OCI-LY7 (cell line): ENCODE measurements around the gene FNDC10. TPM values are rescaled to one million over a fixed set of nuclear protein-coding genes. Genes with fewer than 3 reads are reported as not detected.

Source experiments
- BruUV-seq: library from RNA; stranded (reverse); fragments of 400-500 nt; replicated peaks from 2 replicates; lab custom pipeline; 2021; lab: Mats Ljungman, UMichigan
- CTCF ChIA-PET: fragments of 300-600 bp; sonication (Branson Sonifier 250); formaldehyde crosslinking; loops from one replicate; lab custom pipeline; 2022; ENCODE audit warnings: antibody characterized with exemption; ENCODE audit not compliant: unreplicated experiment; lab: Charles Lee
- POLR2A ChIA-PET: fragments of 300-600 bp; sonication (Branson Sonifier 250); formaldehyde crosslinking; loops from one replicate; lab custom pipeline; 2022; ENCODE audit warnings: antibody characterized with exemption; lab: Charles Lee
- DNase-seq: peaks from one replicate; pipeline ENCODE4 v3.0.0-alpha.2; 2015; ENCODE audit warnings: low spot score
- H2AFZ ChIP-seq: fragments of 200-600 bp; sonication (generic), shearing (Covaris generic); 2 replicates; pipeline ENCODE4 v1.6.1; 2014; ENCODE audit warnings: mild to moderate bottlenecking, antibody characterized with exemption, low read length, moderate library complexity
- H3K27ac ChIP-seq: fragments of 200-600 bp; sonication (generic); 2 replicates; pipeline ENCODE4 v1.5.1; 2014; ENCODE audit warnings: mixed run types, low read depth, mild to moderate bottlenecking, moderate library complexity, low read length, inconsistent platforms; ENCODE audit not compliant: poor library complexity, severe bottlenecking
- H3K36me3 ChIP-seq: fragments of 200-600 bp; sonication (generic); 2 replicates; pipeline ENCODE4 v1.6.1; 2014; ENCODE audit warnings: mild to moderate bottlenecking, antibody characterized with exemption, low read length, moderate library complexity, mixed read lengths; ENCODE audit not compliant: insufficient read depth
- H3K4me1 ChIP-seq: fragments of 200-600 bp; sonication (generic); 2 replicates; pipeline ENCODE4 v1.5.1; 2014; ENCODE audit warnings: mild to moderate bottlenecking, low read length; ENCODE audit not compliant: insufficient read depth, poor library complexity, severe bottlenecking
- H3K4me2 ChIP-seq: fragments of 200-600 bp; sonication (generic); 2 replicates; pipeline ENCODE4 v1.6.1; 2014; ENCODE audit warnings: mild to moderate bottlenecking, low read length
- H3K4me3 ChIP-seq: fragments of 200-600 bp; sonication (generic); 2 replicates; pipeline ENCODE4 v1.5.1; 2014; ENCODE audit warnings: mild to moderate bottlenecking, low read depth, low read length; ENCODE audit not compliant: poor library complexity, severe bottlenecking
- H3K79me2 ChIP-seq: fragments of 200-600 bp; sonication (generic); 2 replicates; pipeline ENCODE4 v1.6.1; 2016; ENCODE audit warnings: low read depth, mild to moderate bottlenecking, low read length, moderate library complexity, mixed read lengths; ENCODE audit not compliant: insufficient read depth
- H3K9me2 ChIP-seq: fragments of 200-600 bp; sonication (generic); 2 replicates; pipeline ENCODE4 v1.6.1; 2016; ENCODE audit warnings: mild to moderate bottlenecking, low read length, mixed read lengths; ENCODE audit not compliant: insufficient read depth
- H3K9me3 ChIP-seq: fragments of 200-600 bp; sonication (generic); 2 replicates; pipeline ENCODE4 v1.6.1; 2014; ENCODE audit warnings: mild to moderate bottlenecking, mixed run types, low read length, mixed read lengths
- H4K20me1 ChIP-seq: fragments of 200-600 bp; sonication (generic); 2 replicates; pipeline ENCODE4 v1.6.1; 2014; ENCODE audit warnings: mild to moderate bottlenecking, antibody characterized with exemption, low read length, moderate library complexity, mixed read lengths; ENCODE audit not compliant: insufficient read depth
- EZH2phosphoT487 ChIP-seq: fragments of 200-600 bp; sonication (generic); IDR thresholded peaks from 2 replicates; pipeline ENCODE4 v1.6.1; 2018; ENCODE audit warnings: low read depth, borderline replicate concordance, mild to moderate bottlenecking, mixed run types, antibody characterized with exemption, low read length, moderate library complexity, mixed read lengths
- intact Hi-C: fragments of 100-400 bp; cut with micrococcal nuclease; formaldehyde crosslinking; loops from one replicate; pipeline ENCODE4 v1.10.0; 2022; ENCODE audit not compliant: unreplicated experiment
- total RNA-seq, 2 experiments: library from RNA; depleted of rRNA in 1 of 2; stranded (reverse); fragments of >200 nt in 1 of 2; shearing (Covaris generic) in 1 of 2; gene quantifications; 2 replicates each; pipeline ENCODE4 v1.2.3, GENCODE V29; 2014 to 2022
- TF ChIP-seq, protein P1 (sequence below): fragments of 200-600 bp; sonication (generic); conservative IDR thresholded peaks from 2 replicates; pipeline ENCODE4 v1.5.1; 2014; ENCODE audit warnings: mild to moderate bottlenecking, antibody characterized with exemption, low read length, moderate library complexity, mixed read lengths

Gene FNDC10
- total RNA-seq, 2 experiments from 2014 or later, result 1.3 to 2.7 TPM

DNA sequence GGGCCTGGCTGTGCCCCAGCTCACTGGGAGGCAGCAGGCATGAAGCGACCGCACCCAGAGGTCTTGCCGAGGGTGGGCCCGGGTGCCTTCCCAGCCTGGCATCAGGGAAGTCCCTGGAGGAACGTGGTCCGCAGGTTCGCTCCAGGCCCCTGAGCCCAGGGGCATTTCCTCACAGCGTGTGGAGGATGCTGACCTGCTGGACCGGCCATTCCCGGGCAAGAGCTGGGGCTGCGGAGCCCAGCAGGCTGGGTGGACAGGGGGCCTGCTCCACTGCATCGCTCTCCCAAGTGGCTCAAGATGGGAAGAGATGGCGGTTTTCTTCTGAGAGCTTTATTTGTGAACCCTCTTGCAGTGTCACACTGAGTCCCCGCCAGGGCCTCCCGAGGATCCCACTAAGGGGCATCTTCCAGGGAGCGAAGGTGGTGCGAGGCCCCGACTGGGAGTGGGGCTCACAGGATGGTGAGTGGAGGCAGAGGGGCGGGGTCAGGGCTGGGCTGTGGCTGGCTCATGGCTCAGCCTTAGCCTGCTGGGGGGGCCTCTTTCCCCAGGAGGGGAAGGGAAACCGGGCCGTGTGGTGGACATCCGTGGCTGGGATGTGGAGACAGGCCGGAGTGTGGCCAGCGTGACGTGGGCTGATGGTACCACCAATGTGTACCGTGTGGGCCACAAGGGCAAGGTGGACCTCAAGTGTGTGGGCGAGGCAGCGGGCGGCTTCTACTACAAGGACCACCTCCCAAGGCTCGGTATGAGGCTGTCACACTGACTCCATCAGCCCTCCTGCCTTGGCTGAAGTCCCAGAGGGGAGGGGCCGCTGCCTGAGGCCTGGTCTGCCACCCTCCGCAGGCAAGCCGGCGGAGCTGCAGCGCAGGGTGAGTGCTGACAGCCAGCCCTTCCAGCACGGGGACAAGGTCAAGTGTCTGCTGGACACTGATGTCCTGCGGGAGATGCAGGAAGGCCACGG lies 24.8 kb upstream of the FNDC10 start:
- ChIA-PET CTCF (interaction anchor here (1.1 kb wide), 1 partner anchor 10 kb away, joined by 13 read pairs; no protein-coding TSS in a partner anchor), POLR2A (no interaction called here)
- H3K9me2 ChIP-seq, result no peaks in the 10 kb centered on the region
- no peak overlapping the region for H3K4me3 ChIP-seq
- H2AFZ ChIP-seq, result no peak overlapping the region
- no TSS peak for BruUV-seq
- intact Hi-C loops, result no loop called here
- no peak overlapping the region for H3K27ac ChIP-seq
- DNase-seq, result no peak
- H3K79me2 ChIP-seq, result no peaks in the 10 kb centered on the region
- H3K4me1 ChIP-seq, result peaks cover 22% of the 10 kb centered on the region
- no peak for TF ChIP-seq EZH2phosphoT487
- TF ChIP-seq, protein P1, sequence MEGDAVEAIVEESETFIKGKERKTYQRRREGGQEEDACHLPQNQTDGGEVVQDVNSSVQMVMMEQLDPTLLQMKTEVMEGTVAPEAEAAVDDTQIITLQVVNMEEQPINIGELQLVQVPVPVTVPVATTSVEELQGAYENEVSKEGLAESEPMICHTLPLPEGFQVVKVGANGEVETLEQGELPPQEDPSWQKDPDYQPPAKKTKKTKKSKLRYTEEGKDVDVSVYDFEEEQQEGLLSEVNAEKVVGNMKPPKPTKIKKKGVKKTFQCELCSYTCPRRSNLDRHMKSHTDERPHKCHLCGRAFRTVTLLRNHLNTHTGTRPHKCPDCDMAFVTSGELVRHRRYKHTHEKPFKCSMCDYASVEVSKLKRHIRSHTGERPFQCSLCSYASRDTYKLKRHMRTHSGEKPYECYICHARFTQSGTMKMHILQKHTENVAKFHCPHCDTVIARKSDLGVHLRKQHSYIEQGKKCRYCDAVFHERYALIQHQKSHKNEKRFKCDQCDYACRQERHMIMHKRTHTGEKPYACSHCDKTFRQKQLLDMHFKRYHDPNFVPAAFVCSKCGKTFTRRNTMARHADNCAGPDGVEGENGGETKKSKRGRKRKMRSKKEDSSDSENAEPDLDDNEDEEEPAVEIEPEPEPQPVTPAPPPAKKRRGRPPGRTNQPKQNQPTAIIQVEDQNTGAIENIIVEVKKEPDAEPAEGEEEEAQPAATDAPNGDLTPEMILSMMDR, result no peak
- H3K9me3 ChIP-seq, result no peaks in the 10 kb centered on the region
- no peaks in the 10 kb centered on the region for H3K36me3 ChIP-seq
- no peak overlapping the region for H3K4me2 ChIP-seq
- no peaks in the 10 kb centered on the region; the same call in 1 of the 2 replicates for H4K20me1 ChIP-seq

DNA sequence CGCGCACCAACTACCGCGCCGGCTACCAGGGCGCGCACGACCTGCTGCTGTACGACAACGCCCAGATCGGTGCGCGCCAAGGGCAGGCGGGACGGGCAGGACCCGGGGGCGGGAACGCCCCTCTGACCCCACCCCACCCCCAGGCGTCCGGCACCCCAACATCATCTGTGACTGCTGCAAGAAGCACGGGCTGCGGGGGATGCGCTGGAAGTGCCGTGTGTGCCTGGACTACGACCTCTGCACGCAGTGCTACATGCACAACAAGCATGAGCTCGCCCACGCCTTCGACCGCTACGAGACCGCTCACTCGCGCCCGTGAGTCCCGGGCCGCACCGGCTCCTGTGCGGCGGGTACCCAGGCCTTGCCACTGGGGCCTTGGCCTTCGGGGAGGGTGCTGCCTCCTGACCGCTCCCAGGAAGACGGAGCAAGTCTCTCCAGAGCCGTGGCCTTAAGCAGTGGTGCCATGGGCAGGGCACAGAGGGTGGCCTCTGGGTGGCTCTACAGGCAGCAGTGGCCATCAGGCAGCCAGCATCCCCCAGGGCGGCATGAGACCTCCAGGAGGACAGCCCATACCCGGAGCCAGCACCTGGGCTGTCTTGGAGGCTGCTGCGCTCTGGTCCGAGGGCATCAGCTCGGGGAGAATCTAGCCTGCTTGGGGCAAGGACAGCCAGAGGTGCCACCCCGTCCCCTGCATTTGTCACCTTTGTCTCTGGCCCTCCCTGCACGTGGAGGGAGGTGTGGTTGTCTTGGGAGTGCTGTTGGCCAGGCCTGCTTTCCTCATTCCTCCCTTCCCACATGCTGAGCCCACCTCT lies 23.9 kb upstream of the FNDC10 start:
- H3K9me3 ChIP-seq, result no peaks in the 10 kb centered on the region
- ChIA-PET POLR2A (no interaction called here), CTCF (no interaction called here)
- H3K4me3 ChIP-seq, result no peak overlapping the region
- TF ChIP-seq, protein P1, result no peak
- no peak for TF ChIP-seq EZH2phosphoT487
- H3K9me2 ChIP-seq, result no peaks in the 10 kb centered on the region
- no peaks in the 10 kb centered on the region; the same call in 1 of the 2 replicates for H4K20me1 ChIP-seq
- no peak for DNase-seq
- no peak overlapping the region for H3K4me2 ChIP-seq
- H3K4me1 ChIP-seq, result peaks cover 14% of the 10 kb centered on the region
- intact Hi-C loops, result no loop called here
- no peaks in the 10 kb centered on the region for H3K79me2 ChIP-seq
- H3K36me3 ChIP-seq, result no peaks in the 10 kb centered on the region
- no peak overlapping the region for H3K27ac ChIP-seq
- H2AFZ ChIP-seq, result no peak overlapping the region
- no TSS peak for BruUV-seq
